ENCODE data around the gene UBE2S.
A peak's percentile ranks its signal among the peaks of the same experiment; 100 is the strongest.

- TF ChIP-seq CTCF (IDR thresholded peaks at IDR 0.05): peak; percentile 38 to 68 (median 68)
- no peak for TF ChIP-seq POLR2AphosphoS5 (IDR thresholded peaks at IDR 0.05)
- no peak for TF ChIP-seq POLR2A (IDR thresholded peaks at IDR 0.05)
Observed at GRCh38 chr19:55418185-55418584, 10.6 kb upstream of the UBE2S start.

Measured in breast epithelium (tissue), 3 donors.